LHCN-M2 (cell line): Measurements from ENCODE around the gene KIAA1671. TPM values are rescaled to one million over a fixed set of nuclear protein-coding genes. Genes with fewer than 3 reads are reported as not detected.
"Not testable (repeated sequence)": the region's sequence is repeated elsewhere in the genome, so short reads cannot be mapped to it uniquely, and the experiment has no call there.

Experiments used
- DNase-seq: peaks from one replicate; pipeline ENCODE4 v3.0.0-alpha.2; 2012; ENCODE audit warnings: low read depth
- polyA plus RNA-seq: library from polyadenylated mRNA; unstranded; fragments of >200 nt; gene quantifications from one replicate; pipeline ENCODE4 v1.2.1, GENCODE V29; 2012; ENCODE audit warnings: missing spikeins
- total RNA-seq: library from RNA; depleted of rRNA; stranded (reverse); fragments of >200 nt; gene quantifications from 2 replicates; pipeline ENCODE4 v1.2.3, GENCODE V29; 2014; rRNA removed

The KIAA1671 gene
- total RNA-seq, result 2.6 and 2.9 TPM in 2 replicates
- polyA plus RNA-seq, result 3.3 TPM

DNA sequence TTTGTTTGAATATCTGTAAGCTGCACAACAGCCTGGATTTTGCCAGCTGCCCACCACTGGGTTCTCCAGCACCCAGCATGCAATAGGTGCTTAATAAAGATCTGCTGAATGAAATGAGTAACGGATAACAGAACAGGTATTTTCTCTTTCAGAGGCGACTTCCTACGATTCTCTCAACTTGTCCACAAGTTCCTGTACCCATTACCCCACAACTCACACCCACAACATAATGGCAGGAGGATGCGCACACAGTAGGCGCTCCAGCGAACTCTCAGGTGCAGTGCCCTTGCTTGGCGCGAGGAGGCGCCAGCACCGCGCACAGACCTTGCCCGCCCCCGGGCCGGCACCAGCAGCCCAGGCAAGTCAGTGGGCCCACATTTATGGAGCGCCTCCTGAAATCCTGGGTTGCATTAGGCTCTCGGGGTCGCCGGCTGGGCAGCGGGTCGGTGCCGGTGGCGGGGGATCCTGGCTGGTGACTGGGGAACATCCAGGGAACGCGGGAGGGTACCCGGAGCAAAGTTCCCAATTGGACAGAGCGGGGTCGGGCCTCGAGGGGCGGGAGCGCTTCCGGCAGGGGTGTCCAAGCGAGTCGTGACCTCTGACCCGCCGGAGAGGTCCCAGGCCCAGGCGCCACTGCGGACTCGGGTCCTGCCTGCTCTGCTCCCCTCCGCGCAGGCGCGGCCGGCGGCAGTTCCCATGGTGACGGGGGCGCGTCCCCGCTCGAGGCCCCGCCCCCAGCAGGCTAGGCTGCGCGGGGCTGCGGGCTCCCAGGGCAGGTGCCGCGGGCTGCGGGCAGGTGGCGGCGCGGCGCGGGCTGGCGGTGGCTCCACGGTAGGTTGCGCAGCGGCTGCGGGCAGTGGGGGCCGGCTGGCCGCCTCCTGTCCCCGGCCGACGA is at the start of gene KIAA1671:
Gene KIAA1671 (plus strand): TSS at position 775 of the 895 bp plus-strand sequence. CDS start 75,284 bp downstream, outside the sequence.
- DNase-seq, result peak; percentile 59

DNA sequence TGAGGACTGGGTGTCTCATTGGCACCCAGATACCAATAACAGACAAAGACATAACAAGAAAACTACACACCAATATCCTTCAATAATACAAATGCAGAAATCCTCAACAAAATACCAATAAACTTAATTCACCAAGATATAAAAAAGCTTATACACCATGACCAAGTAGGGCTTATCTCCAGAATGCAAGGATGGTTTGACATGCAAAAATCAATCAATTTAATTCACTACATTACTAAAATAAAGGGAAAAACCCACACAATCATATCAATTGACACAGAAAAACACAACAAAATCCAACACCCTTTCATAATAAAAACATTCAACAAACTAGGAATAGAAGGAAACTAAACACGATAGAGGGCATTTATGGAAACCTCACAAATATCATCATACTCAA is 46.6 kb upstream of the KIAA1671 start:
- no peak for DNase-seq

DNA sequence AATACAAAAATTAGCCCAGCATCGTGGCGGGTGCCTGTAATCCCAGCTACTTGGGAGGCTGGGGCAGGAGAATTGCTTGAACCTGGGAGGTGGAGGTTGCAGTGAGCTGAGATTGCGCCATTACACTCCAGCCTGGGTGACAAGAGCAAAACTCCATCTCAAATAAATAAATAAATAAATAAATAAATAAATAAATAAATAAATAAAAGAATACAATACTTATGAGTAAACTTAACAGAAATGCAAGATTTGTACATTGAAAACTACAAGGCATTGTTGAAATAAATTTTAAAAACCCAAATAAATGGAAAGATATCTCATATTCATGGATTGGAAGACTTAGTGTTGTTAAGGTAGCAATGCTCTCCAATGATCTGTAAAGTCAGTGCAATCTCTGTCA is 45.4 kb upstream of the KIAA1671 start:
- not testable (repeated sequence) for DNase-seq

DNA sequence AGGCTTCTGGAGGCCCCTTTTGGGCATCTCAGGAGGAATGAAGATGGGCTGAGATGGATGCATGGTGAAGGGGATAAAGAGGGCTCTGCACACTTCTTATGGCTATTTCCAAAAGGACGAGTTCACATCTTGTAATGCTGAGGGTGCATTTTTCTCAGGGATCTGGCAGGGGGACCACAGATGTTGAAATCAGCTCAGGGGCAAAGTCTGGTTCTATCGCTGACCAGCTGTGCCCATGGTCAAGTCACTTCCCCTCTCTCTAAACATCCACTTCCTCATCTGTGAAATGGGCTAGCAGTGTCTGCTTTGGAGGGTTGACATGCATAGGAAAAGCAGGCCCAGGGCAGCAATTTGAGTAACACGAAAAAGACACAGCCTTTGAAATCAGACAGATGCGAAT is 32.5 kb upstream of the KIAA1671 start:
- DNase-seq, result no peak

DNA sequence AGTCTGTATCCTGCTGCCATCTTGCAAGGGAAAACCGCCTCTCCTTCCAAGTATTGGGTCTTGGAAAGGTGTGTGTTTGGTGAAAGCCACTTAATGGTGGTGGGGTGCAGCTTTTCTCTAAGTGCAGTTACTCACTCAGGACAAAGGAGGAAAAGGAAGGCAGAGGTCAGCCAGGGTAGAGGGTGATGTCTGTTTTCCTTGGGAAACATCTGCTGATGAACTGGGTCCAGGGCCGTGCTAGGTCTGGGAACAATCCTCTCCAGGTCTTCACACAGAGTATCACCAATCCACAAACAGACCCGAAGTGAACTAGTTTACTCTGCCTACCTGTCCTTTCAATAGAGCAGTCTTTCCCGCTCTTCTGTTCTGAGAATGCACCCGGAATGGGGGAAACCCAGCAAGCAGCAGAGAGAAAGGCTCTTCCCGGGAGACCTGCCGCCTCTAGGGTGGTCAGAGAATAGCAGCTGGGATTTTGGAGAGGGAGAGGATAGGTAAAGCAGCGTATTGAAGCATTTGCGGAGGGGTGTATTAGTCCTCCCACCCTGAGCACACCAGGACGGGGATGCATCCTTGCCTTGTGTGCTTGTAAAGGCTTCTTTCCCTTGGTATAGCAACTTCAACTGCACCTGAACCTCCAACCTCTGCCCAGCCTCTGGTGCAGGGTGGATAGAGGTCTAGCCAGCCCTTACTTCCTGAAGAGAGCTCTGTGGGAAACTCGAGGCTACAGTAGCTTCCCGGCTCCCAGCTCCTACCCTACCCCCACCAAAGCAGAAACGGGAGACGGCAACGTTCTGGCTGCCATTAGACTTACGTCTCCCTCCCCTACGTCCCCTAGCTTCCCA is 26.7 kb upstream of the KIAA1671 start:
- DNase-seq, result no peak

DNA sequence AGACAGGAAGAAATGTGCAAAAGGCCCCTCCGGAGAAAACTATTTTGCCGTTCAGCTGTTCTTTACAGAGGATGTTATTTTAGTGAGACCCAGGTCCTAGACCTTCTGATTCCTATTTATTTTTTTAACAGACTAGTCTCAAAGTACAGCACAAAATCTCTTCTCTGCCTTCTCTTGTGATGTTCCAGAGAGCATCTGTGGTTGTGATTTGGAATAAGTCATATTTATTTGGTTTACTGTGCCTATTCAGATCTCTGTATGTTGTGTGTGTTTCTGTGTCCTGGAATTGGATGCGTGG is 26.1 kb upstream of the KIAA1671 start:
- DNase-seq, result no peak

DNA sequence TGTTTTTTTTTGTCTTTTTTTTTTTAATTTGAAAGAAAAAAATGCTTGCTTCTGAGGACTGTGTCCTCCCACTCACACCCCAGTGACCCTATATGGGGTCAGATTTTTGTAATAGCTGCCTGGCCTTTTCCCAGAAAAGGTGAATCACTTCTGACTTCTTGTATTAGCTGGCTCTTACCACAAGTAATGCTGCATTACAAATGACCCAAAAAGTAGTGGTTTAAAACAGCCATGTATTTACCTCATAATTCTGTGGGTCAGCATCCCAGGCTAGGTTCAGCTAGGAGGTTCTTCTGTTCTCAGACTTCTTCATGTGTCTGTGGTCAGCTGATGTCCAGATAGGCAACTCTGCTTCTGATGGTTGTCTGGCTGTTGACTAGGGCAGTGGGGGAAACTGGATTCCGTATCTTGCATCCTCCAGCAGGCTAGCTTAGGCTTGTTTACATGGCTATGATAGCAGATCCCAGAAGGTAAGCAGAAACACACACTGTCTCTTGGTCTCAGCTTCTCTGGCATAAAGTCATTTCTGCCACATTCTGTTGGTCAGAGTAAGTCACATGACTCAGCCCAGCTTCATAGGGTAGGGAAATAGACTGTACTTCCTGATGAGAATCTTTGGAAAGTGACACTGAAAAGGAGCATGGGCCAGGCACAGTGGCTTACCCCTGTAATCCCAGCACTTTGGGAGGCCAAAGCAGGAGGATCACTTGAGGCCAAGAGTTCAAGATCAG is 25.5 kb upstream of the KIAA1671 start:
- DNase-seq, result peak; percentile 28

DNA sequence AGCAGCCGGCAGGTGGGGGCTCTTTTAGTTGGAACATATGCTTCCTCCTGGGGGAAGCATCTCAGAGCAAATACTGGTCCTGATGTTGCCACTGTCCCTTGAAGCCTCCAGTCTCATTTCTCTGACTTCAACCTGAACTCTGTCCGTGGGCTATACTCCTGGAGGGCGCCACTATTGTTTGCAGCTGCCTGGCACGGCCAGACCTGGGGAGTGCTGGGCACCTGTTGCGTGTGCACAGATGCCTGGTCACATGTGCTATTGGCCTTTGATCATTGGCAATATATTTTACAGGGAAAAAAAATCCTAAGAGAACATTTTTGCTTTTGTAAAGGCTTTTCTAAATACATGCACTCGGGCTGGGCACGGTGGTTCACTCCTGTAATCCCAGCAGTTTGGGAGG is 24.2 kb upstream of the KIAA1671 start:
- no peak for DNase-seq

DNA sequence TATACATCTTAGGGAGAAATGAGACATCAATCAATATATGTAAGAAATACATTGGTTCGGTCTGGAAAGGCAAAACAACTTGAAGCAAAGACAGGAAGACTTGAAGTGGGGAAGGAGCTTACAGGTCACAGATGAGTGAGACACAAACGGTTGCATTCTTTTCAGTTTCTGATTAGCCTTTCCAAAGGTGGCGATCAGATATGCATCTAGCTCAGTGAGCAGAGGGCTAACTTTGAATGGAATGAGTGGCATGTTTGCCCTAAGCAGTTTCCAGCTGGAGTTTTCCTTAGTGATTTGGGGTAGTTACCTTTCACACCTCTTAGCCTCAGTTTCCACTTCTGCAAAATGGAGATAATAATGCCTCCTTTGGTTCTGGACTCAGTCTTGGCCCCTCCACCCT is 21.8 kb upstream of the KIAA1671 start:
- DNase-seq, result no peak

DNA sequence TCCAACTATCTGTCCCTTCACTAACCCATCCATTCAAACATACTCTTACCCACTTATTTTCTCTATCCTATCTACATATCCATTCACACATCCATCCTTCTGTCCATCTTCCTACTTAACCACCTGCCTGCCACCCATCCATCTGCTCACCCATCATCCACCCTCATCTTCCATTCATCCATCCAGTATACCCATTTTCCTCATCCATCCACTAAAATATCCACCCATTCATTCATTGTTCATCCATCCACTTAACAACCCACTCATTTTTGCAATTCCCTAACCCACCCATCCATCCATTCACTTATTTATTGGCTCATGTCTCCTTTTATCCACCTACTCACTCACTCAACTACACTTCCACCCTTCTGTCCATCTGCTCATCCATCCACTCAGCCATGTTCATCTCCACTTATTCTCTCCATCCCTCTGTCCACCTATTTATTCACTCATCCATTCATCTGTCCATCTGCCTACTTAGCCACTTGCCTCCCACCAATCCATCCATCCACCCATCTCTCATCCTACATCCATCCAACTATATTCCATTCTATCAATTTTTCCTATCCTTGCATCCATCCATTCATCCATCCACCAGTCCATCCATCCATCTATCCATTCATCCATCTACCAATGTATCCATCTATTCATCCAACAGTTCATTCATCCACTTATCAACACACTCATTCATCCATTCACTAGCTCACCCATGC is 16.6 kb upstream of the KIAA1671 start:
- no peak for DNase-seq

DNA sequence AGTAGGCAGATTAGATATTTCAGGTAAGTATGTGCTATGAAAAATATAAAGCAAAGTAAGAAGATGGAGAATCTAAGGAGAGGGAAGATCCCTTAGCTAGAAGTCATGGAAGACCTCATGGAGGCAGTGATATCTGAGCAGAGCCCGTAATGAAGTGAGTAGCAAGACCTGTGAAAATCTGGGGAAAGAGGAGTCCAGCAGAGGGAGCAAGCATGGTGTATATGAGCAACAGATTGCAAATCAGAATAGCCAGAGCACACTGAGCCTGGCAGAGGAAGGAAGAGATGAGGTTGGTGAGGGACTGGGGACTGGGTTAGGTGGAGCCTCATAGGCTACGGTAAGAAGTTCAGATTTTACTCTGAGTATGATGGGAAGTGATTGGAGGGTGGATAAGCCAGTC is 15.4 kb upstream of the KIAA1671 start:
- peak; percentile 18 for DNase-seq

DNA sequence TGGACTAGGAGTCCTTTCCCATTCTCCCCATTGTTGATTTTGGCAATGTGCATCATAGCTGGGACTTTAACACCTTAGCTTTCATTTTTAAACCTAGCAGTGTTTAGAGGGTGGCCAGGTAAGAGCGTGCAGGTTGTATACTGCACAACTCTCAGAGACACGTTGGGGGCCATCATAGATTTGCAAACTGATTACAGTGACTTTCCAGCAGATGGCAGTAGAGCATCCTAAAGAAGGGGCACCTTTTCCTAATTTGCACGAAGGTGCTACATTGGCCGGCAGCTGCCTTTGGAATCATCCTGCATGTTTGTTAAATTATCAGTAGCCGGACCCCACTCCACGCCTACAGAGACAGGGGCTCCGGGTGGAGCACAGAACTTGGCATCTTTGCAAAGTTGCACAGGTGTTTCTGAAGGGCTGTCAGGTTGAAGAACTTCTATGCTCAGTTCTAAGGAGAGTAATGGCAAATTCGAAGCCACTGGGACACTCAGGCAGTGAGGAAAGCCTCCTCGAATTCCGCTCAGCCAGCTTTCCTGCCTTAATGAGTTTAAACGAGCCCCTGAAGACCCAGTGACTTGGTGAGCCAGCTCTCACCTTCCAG is 13.7 kb upstream of the KIAA1671 start:
- peak; percentile 27 for DNase-seq

DNA sequence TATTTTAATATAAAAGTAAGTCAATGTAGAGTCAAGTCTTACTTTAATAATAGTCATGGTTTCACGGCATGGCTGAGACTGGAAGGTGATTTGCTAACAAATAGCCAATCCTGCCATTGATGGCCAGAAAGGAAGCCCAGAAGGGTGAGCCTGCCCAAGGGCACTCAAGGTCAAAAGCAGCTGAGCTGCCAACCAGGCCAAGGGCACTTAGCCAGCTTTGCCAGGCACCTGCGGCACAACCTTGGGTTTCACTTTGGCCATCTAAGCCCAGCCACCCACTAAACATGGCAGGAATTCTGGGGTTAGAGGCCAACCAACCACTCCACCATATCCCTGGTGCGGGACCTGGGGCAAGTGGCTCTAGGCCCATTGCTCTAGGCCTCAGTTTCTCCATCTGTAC is 10.2 kb upstream of the KIAA1671 start:
- no peak for DNase-seq

DNA sequence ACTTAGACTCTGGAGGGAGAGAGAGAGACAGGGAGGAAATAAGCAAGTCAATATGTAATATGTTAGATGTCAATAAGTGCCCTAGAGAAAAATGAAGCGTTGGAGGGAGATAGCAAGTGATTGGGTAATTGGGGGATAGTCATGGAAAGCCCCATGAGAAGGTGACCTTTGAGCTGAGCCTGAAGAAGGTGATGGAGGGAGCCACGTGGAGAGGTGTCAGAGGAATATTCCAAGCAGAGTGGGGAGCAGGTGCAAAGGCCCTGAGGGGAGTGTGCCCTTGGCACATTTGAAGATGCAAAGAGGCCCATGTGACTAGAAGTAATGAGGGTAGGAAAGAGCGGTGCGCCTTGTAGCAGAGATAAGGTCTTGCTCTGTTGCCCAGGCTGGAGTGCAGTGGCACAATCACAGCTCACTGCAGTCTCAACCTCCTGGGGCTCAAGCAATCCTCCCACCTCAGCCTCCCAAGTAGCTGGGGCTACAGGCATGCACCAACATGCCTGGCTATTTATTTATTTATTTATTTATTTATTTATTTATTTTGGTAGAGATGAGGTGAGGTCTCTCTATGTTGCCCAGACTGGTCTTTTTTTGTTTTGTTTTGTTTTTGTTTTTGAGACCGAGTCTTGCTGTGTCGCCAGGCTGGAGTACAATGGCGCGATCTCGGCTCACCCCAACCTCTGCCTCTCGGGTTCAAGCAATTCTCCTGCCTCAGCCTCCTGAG is 8.1 kb upstream of the KIAA1671 start:
- no peak for DNase-seq

DNA sequence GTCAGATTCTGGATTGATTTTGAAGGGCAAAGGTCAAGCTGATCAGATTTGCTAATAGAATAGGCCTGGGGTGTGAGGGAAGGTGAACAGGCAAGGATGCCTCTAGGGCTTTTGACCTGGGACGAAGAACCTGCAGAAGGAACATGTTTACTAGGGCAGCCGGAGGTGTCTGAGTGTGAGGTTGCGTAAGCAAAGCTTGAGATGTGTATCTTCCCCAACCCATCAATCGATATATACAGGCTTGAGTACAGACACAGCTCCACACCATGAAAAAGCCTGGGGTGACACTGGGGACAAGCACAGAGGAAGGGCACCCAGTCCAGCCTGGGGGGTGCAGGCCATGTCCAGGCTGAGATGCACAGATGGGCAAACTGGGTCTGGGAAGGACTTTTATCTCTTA is 7.1 kb upstream of the KIAA1671 start:
- no peak for DNase-seq

DNA sequence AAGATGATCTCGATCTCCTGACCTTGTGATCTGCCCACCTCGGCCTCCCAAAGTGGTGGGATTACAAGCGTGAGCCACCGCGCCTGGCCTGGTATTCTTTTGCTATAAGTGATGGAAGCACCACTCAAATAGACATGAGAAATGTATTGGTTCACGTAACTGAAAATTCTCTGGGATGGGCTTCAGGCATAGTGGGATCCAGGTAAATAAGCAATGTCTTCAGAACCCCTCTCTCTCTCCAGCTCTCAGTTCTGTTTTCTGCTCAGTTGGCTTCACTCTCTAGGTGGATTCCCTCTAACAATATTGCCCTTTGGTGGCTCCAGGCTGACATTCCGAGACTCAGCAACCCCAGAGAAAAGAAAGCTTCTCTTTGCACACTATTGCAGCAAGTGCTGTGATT is 5.1 kb upstream of the KIAA1671 start:
- DNase-seq, result no peak

DNA sequence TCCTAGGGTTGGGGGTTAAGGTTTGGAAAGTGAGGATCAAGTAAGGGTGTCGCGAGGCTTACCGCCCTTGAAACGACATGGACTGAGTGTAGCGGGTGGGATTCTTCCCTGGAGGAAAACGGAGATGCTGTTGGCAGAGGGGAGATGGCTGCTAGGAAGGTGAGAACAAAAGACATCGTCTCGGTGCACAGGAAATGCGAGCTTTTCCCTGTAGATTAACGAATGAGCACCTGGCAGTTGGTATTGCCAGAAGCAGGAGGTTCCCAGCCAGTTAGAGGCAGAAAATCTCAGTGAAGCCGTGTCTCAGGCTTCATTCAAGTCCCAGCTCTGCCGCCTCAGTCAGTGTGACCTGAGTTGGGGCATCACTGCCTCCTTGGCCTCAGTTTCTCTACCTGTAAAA is 4.6 kb upstream of the KIAA1671 start:
- DNase-seq, result no peak

DNA sequence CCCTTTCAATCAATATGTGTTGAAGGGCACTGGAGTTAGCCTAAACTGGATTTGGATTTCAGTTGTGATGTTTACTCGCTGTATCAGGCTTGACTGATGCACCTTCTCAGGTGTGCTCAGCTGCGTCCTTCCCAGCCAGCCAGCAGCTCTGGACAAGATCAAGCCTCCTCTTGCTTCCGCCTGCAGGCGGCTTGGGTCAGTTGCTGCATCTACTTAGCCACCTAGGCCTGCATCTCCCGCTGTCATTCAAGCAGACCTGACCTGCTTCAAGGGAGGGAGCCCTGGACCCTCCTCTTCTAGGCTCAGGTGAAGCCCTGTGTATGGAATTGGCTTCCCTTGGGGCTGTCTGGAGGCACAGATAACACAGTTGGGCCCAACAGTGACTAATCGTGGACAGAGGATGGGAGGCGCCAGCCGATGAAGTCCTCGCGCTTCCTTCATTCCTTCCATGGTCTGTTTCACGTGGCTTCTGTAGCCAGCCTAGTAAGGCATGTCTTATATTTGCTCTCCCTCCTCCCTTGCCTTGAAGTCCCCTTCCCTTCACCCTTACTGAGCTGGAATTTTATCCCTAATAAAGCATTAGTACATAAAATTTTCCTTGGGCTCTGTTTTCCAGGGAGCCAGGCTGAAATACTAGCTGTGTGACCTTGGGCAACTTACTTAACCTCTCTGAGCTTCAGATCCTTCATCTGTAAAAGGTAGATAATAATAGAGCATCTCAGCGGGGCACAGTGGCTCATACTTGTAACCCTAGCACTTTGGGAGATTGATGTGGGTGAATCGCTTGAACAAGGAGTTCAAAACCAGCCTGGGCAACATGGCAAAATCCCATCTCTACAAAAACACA is 3.9 kb upstream of the KIAA1671 start:
- no peak for DNase-seq

DNA sequence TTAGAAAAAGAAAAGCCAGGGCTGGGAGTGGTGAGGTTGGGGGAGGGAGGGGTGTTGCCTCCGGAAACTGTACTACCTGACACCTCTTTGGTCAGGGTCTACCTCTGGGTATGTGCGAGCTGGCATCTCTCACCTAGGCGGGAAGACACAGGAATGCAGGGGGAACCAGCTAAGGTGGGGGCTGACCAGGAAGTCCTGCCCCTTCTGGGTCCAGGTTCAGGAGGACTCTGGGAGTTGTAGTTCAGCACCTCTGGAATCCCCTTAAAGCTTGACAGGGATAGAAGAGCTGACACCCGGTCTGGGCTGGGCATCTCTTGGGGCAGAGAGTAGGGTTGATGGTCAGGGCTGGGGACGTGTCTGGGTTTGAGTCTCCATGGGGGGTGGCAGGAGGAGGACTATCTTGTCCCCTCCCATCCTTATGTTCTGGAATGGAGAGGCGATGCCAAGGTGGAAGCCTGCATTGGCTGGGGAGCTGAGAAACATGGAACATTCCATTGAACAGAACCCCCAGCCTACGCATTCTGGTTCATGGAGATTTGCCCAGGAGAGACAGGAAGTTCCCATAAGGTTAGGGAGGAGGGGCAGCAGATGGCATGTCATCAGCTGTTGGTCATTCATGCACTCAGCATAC is 2.1 kb upstream of the KIAA1671 start:
- no peak for DNase-seq
